Measurements from ENCODE around the gene ZNF148.
"Not testable (repeated sequence)": the region's sequence is repeated elsewhere in the genome, so short reads cannot be mapped to it uniquely, and the experiment has no call there.

Gene ZNF148

GRCh38 chr3:125349055-125349454 is 26.1 kb downstream of the ZNF148 start:
- no peak for ATAC-seq (ENCODE audit: insufficient read depth, low read depth)
- no peak overlapping the region for H2AFZ ChIP-seq (ENCODE audit: low read depth, low read length)
- no peak for DNase-seq
- H3K4me2 ChIP-seq (ENCODE audit: insufficient read depth, low read length): no peak overlapping the region
- H3K27ac ChIP-seq (ENCODE audit: low read length): no peak overlapping the region
- H3K27me3 ChIP-seq (ENCODE audit: insufficient read depth, low read length, poor library complexity): no peaks in the 10 kb centered on the region
- no peak for TF ChIP-seq EZH2 (IDR thresholded peaks at IDR 0.05; ENCODE audit: borderline replicate concordance, low read depth, low read length, severe bottlenecking)
- TF ChIP-seq CTCF (IDR thresholded peaks at IDR 0.05; ENCODE audit: borderline replicate concordance, extremely low read depth, low read length, poor library complexity, severe bottlenecking): no peak
- peaks cover 31% of the 10 kb centered on the region; the same call in 1 of the 2 replicates for H4K20me1 ChIP-seq (ENCODE audit: insufficient read depth, low read length)
- H3K4me3 ChIP-seq (ENCODE audit: low read depth in 1 of 2, low read length in 2 of 2): no peak overlapping the region
- H3K79me2 ChIP-seq (ENCODE audit: insufficient read depth, low read length): peaks cover 100% of the 10 kb centered on the region
- H3K9ac ChIP-seq (ENCODE audit: low read depth, low read length): no peak overlapping the region
- H3K36me3 ChIP-seq (ENCODE audit: insufficient read depth, low read length): no peaks in the 10 kb centered on the region
- H3K9me3 ChIP-seq (ENCODE audit: insufficient read depth, low read length, severe bottlenecking): peaks cover 5% of the 10 kb centered on the region
- H3K4me1 ChIP-seq (ENCODE audit: insufficient read depth, low read length): peaks cover 10% of the 10 kb centered on the region; the same call in 1 of the 2 replicates

GRCh38 chr3:125343367-125343766 is 31.8 kb downstream of the ZNF148 start:
- H3K4me2 ChIP-seq (ENCODE audit: insufficient read depth, low read length); H3K27me3 ChIP-seq (ENCODE audit: insufficient read depth, low read length, poor library complexity); DNase-seq; H3K4me3 ChIP-seq (ENCODE audit: low read depth in 1 of 2, low read length in 2 of 2); H3K9ac ChIP-seq (ENCODE audit: low read depth, low read length); H3K27ac ChIP-seq (ENCODE audit: low read length); H2AFZ ChIP-seq (ENCODE audit: low read depth, low read length); H3K9me3 ChIP-seq (ENCODE audit: insufficient read depth, low read length, severe bottlenecking); ATAC-seq (ENCODE audit: insufficient read depth, low read depth); H3K4me1 ChIP-seq (ENCODE audit: insufficient read depth, low read length); H3K36me3 ChIP-seq (ENCODE audit: insufficient read depth, low read length): not testable (repeated sequence)
- H3K79me2 ChIP-seq (ENCODE audit: insufficient read depth, low read length): peaks cover 98% of the 10 kb centered on the region
- peaks cover 25% of the 10 kb centered on the region; the same call in 1 of the 2 replicates for H4K20me1 ChIP-seq (ENCODE audit: insufficient read depth, low read length)

- no peak overlapping the region for H3K9ac ChIP-seq (ENCODE audit: low read depth, low read length)
- no peak overlapping the region for H3K27ac ChIP-seq (ENCODE audit: low read length)
- peaks cover 98% of the 10 kb centered on the region for H3K79me2 ChIP-seq (ENCODE audit: insufficient read depth, low read length)
- H3K36me3 ChIP-seq (ENCODE audit: insufficient read depth, low read length): no peaks in the 10 kb centered on the region
- H3K9me3 ChIP-seq (ENCODE audit: insufficient read depth, low read length, severe bottlenecking): no peaks in the 10 kb centered on the region
- H3K4me3 ChIP-seq (ENCODE audit: low read depth in 1 of 2, low read length in 2 of 2): no peak overlapping the region
- no peaks in the 10 kb centered on the region for H3K27me3 ChIP-seq (ENCODE audit: insufficient read depth, low read length, poor library complexity)
- no peak overlapping the region for H2AFZ ChIP-seq (ENCODE audit: low read depth, low read length)
- DNase-seq: no peak
- peaks cover 28% of the 10 kb centered on the region; the same call in 1 of the 2 replicates for H4K20me1 ChIP-seq (ENCODE audit: insufficient read depth, low read length)
- no peak overlapping the region for H3K4me2 ChIP-seq (ENCODE audit: insufficient read depth, low read length)
- ATAC-seq (ENCODE audit: insufficient read depth, low read depth): no peak
- no peak for TF ChIP-seq CTCF (IDR thresholded peaks at IDR 0.05; ENCODE audit: borderline replicate concordance, extremely low read depth, low read length, poor library complexity, severe bottlenecking)
- no peak for TF ChIP-seq EZH2 (IDR thresholded peaks at IDR 0.05; ENCODE audit: borderline replicate concordance, low read depth, low read length, severe bottlenecking)
- no peaks in the 10 kb centered on the region for H3K4me1 ChIP-seq (ENCODE audit: insufficient read depth, low read length)
Measured at GRCh38 chr3:125340121-125340520, 35.0 kb downstream of the ZNF148 start.

- DNase-seq (no peak), ATAC-seq (ENCODE audit: insufficient read depth, low read depth) (no peak)
Measured at GRCh38 chr3:125337506-125337905, 37.6 kb downstream of the ZNF148 start.

More at GRCh38 chr3:125337506-125337905, 37.6 kb downstream of the ZNF148 start:
- TF ChIP-seq EZH2 (IDR thresholded peaks at IDR 0.05; ENCODE audit: borderline replicate concordance, low read depth, low read length, severe bottlenecking) (no peak), CTCF (IDR thresholded peaks at IDR 0.05; ENCODE audit: borderline replicate concordance, extremely low read depth, low read length, poor library complexity, severe bottlenecking) (no peak)
- H3K9me3 ChIP-seq (ENCODE audit: insufficient read depth, low read length, severe bottlenecking): no peaks in the 10 kb centered on the region
- H3K79me2 ChIP-seq (ENCODE audit: insufficient read depth, low read length): peaks cover 98% of the 10 kb centered on the region
- no peak overlapping the region for H3K4me2 ChIP-seq (ENCODE audit: insufficient read depth, low read length)
- no peaks in the 10 kb centered on the region for H3K36me3 ChIP-seq (ENCODE audit: insufficient read depth, low read length)
- H3K4me3 ChIP-seq (ENCODE audit: low read depth in 1 of 2, low read length in 2 of 2): no peak overlapping the region
- no peaks in the 10 kb centered on the region for H3K27me3 ChIP-seq (ENCODE audit: insufficient read depth, low read length, poor library complexity)
- peaks cover 23% of the 10 kb centered on the region; the same call in 1 of the 2 replicates for H4K20me1 ChIP-seq (ENCODE audit: insufficient read depth, low read length)
- no peak overlapping the region for H3K27ac ChIP-seq (ENCODE audit: low read length)
- no peak overlapping the region for H2AFZ ChIP-seq (ENCODE audit: low read depth, low read length)
- H3K4me1 ChIP-seq (ENCODE audit: insufficient read depth, low read length): no peaks in the 10 kb centered on the region
- no peak overlapping the region for H3K9ac ChIP-seq (ENCODE audit: low read depth, low read length)
